Lower leg skin (tissue), 3 donors: ENCODE data around the gene LDLRAP1.

Experiments used
- POLR2A ChIP-seq, 2 donors: fragments of 450-650 bp; IDR thresholded peaks; one replicate each; pipeline ENCODE4 v1.6.1; 2016 to 2017; ENCODE audit warnings: antibody characterized with exemption in 2 of 2, mild to moderate bottlenecking in 1 of 2, moderate library complexity in 1 of 2
- TF ChIP-seq, protein P1 (sequence below), 3 donors: fragments of 450-650 bp; IDR thresholded peaks; one replicate each; pipeline ENCODE4 v1.5.1; 2016; ENCODE audit warnings: antibody characterized with exemption in 3 of 3, mild to moderate bottlenecking in 3 of 3, moderate library complexity in 2 of 3

DNA sequence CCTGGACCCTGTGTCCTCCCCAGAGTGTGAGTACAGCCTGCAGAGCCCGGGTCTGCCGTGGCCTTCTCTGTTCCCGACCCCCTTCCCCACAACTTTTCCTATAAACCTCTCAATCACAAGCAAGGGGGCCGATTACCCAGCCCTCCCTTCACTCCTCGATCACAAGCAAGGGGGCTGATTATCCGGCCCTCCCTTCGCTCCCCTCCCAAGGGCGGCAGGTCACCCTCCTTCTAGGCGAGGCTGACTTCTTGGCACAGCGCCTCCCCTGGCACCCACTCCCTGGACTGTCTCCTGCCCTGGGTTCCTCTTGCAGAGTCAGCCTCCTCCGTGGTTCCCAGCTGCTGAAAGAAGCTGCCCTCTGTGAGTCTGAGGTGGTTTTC is 12.3 kb upstream of the LDLRAP1 start:
- TF ChIP-seq, protein P1, sequence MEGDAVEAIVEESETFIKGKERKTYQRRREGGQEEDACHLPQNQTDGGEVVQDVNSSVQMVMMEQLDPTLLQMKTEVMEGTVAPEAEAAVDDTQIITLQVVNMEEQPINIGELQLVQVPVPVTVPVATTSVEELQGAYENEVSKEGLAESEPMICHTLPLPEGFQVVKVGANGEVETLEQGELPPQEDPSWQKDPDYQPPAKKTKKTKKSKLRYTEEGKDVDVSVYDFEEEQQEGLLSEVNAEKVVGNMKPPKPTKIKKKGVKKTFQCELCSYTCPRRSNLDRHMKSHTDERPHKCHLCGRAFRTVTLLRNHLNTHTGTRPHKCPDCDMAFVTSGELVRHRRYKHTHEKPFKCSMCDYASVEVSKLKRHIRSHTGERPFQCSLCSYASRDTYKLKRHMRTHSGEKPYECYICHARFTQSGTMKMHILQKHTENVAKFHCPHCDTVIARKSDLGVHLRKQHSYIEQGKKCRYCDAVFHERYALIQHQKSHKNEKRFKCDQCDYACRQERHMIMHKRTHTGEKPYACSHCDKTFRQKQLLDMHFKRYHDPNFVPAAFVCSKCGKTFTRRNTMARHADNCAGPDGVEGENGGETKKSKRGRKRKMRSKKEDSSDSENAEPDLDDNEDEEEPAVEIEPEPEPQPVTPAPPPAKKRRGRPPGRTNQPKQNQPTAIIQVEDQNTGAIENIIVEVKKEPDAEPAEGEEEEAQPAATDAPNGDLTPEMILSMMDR (IDR thresholded peaks at IDR 0.05): no peak
- TF ChIP-seq POLR2A (IDR thresholded peaks at IDR 0.05): no peak
